ENCODE results near the gene ZNRF3.

GRCh38 chr22:28978158-28978557, 94.8 kb downstream of the ZNRF3 start:
- no peak for TF ChIP-seq CTCF (conservative IDR thresholded peaks at IDR 0.05; ENCODE audit: low read depth, low read length)
- TF ChIP-seq EZH2phosphoT487 (IDR thresholded peaks at IDR 0.05; ENCODE audit: borderline replicate concordance, low read length) = no peak
- no peak for TF ChIP-seq EZH2 (IDR thresholded peaks at IDR 0.05; ENCODE audit: low read length, unreplicated experiment)
